Measurements from ENCODE around the gene RPS2. TPM values are rescaled to one million over a fixed set of nuclear protein-coding genes. Genes with fewer than 3 reads are reported as not detected.

Gene RPS2
- total RNA-seq, 4 donors from 2014 or later, result 1,591 to 3,468 (median 1,745) TPM

DNA sequence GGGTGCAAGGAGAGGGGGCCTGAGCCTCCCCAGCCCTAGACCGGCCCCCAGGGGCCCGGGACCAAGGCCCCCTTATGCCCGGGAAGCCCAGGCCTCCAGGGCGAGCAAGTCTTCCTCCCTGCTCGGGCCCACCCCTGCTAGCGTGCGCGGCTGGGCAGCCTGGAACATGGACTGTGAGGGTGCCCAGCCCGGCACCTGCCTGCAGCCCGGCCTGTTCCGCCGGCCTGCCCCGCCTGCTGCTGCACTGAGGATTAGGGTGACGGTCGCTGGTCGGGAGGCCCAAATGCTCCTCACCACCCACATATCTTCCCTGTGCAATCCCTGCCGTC lies 52.4 kb downstream of the RPS2 start:
- Histone ChIP-seq H3K27me3 (peaks cover 0 to 74% of the 10 kb centered on the region in 2 donors), H3K4me1 (peaks cover 0 to 1% (median 0%) of the 10 kb centered on the region in 4 donors), H3K9me3 (no peaks in the 10 kb centered on the region), H3K4me3 (no peak overlapping the region), H3K27ac (no peak overlapping the region), H3K36me3 (no peaks in the 10 kb centered on the region)
- WGBS, 2 donors, result 67 to 82% methylated on average over 8 to 17 of the region's 17 CpGs
- TF ChIP-seq EP300 (IDR thresholded peaks at IDR 0.05) (no peak), POLR2A (IDR thresholded peaks at IDR 0.05) (no peak)
- TF ChIP-seq, protein P1, sequence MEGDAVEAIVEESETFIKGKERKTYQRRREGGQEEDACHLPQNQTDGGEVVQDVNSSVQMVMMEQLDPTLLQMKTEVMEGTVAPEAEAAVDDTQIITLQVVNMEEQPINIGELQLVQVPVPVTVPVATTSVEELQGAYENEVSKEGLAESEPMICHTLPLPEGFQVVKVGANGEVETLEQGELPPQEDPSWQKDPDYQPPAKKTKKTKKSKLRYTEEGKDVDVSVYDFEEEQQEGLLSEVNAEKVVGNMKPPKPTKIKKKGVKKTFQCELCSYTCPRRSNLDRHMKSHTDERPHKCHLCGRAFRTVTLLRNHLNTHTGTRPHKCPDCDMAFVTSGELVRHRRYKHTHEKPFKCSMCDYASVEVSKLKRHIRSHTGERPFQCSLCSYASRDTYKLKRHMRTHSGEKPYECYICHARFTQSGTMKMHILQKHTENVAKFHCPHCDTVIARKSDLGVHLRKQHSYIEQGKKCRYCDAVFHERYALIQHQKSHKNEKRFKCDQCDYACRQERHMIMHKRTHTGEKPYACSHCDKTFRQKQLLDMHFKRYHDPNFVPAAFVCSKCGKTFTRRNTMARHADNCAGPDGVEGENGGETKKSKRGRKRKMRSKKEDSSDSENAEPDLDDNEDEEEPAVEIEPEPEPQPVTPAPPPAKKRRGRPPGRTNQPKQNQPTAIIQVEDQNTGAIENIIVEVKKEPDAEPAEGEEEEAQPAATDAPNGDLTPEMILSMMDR (IDR thresholded peaks at IDR 0.05), result no peak
- DNase-seq (ENCODE audit: low spot score in 2 of 2), result no peak

Small RNA genes within 50 kb of the gene (small RNA-seq; reads per million reads assigned to genes)
- not detected for gene AC005363.2
- gene RN7SL219P, result not detected
- not detected for gene SNORA10
- not detected for gene SNORA64

Other genes with a start within 250 kb of the RPS2 start
- 100 to 1,000 TPM; 113 to 198 (median 128) TPM for gene NME3, start 193.3 kb downstream of the RPS2 start, total RNA-seq
- gene EME2, start 192.0 kb downstream of the RPS2 start, total RNA-seq, result 10 to 100 TPM; 13.2 to 41.4 (median 17.7) TPM
- gene MRPS34, start 191.7 kb downstream of the RPS2 start, total RNA-seq, result 100 to 1,000 TPM in 1 of 4 donors, 10 to 100 TPM in 3; 58.1 to 121 (median 81.0) TPM
- 100 to 1,000 TPM in 3 of 4 donors, 10 to 100 TPM in 1; 90.7 to 122 (median 112) TPM for gene SPSB3, start 182.3 kb downstream of the RPS2 start, total RNA-seq
- gene NUBP2, start 181.9 kb downstream of the RPS2 start, total RNA-seq, result 10 to 100 TPM; 73.5 to 93.9 (median 87.4) TPM
- 1 to 10 TPM in 1 of 4 donors, under 1 TPM in 1, not detected in 2; 0.63 to 1.6 TPM for gene IGFALS, start 171.1 kb downstream of the RPS2 start, total RNA-seq
- 100 to 1,000 TPM in 2 of 4 donors, 10 to 100 TPM in 2; 89.2 to 161 (median 100) TPM for gene HAGH, start 138.0 kb downstream of the RPS2 start, total RNA-seq
- 10 to 100 TPM; 17.5 to 44.1 (median 33.7) TPM for gene FAHD1, start 137.6 kb downstream of the RPS2 start, total RNA-seq
- gene MEIOB, start 92.7 kb downstream of the RPS2 start, total RNA-seq, result not detected
- not detected for gene HS3ST6, start 46.4 kb downstream of the RPS2 start, total RNA-seq
- gene MSRB1, start 21.6 kb downstream of the RPS2 start, total RNA-seq, result 10 to 100 TPM; 22.5 to 46.1 (median 30.3) TPM
- not detected for gene RPL3L, start 10.1 kb downstream of the RPS2 start, total RNA-seq
- 100 to 1,000 TPM in 2 of 4 donors, 10 to 100 TPM in 2; 86.9 to 136 (median 116) TPM for gene NDUFB10, start 5.3 kb downstream of the RPS2 start, total RNA-seq
- not detected for gene RNF151, start 2.0 kb upstream of the RPS2 start, total RNA-seq
- gene TBL3, start 7.2 kb upstream of the RPS2 start, total RNA-seq, result 10 to 100 TPM; 37.6 to 70.8 (median 46.2) TPM
- 1 to 10 TPM in 1 of 4 donors, not detected in 3; 3.9 TPM for gene NOXO1, start 16.6 kb upstream of the RPS2 start, total RNA-seq
- 10 to 100 TPM; 13.4 to 20.2 (median 18.1) TPM for gene GFER, start 19.4 kb upstream of the RPS2 start, total RNA-seq
- gene SYNGR3, start 25.1 kb upstream of the RPS2 start, total RNA-seq, result 1 to 10 TPM in 1 of 4 donors, not detected in 3; 3.9 TPM
- gene ZNF598, start 45.0 kb upstream of the RPS2 start, total RNA-seq, result 10 to 100 TPM; 37.0 to 83.1 (median 49.2) TPM
- gene NPW, start 55.0 kb upstream of the RPS2 start, total RNA-seq, result 1 to 10 TPM in 2 of 4 donors, not detected in 2; 3.0 to 3.1 TPM
- gene NHERF2, start 62.1 kb upstream of the RPS2 start, total RNA-seq, result 10 to 100 TPM; 54.7 to 83.1 (median 64.9) TPM
- gene NTHL1, start 83.0 kb upstream of the RPS2 start, total RNA-seq, result 10 to 100 TPM; 22.8 to 56.7 (median 28.1) TPM
- gene TSC2, start 83.2 kb upstream of the RPS2 start, total RNA-seq, result 100 to 1,000 TPM in 2 of 4 donors, 10 to 100 TPM in 2; 75.4 to 507 (median 111) TPM
- 100 to 1,000 TPM; 207 to 542 (median 381) TPM for gene PKD1, start 171.1 kb upstream of the RPS2 start, total RNA-seq
- gene RAB26, start 183.8 kb upstream of the RPS2 start, total RNA-seq, result not detected
- gene TRAF7, start 191.0 kb upstream of the RPS2 start, total RNA-seq, result 10 to 100 TPM; 29.1 to 53.7 (median 38.4) TPM
- under 1 TPM in 3 of 4 donors, not detected in 1; 0.20 to 0.63 (median 0.30) TPM for gene CASKIN1, start 231.8 kb upstream of the RPS2 start, total RNA-seq
- gene MLST8, start 240.6 kb upstream of the RPS2 start, total RNA-seq, result 10 to 100 TPM; 28.8 to 73.8 (median 43.8) TPM
- 100 to 1,000 TPM in 1 of 4 donors, 10 to 100 TPM in 3; 19.8 to 203 (median 24.4) TPM for gene BRICD5, start 246.0 kb upstream of the RPS2 start, total RNA-seq